Measurements from ENCODE around the gene DIPK1A.
A peak's percentile ranks its signal among the peaks of the same experiment; 100 is the strongest.

DIPK1A gene

DNA sequence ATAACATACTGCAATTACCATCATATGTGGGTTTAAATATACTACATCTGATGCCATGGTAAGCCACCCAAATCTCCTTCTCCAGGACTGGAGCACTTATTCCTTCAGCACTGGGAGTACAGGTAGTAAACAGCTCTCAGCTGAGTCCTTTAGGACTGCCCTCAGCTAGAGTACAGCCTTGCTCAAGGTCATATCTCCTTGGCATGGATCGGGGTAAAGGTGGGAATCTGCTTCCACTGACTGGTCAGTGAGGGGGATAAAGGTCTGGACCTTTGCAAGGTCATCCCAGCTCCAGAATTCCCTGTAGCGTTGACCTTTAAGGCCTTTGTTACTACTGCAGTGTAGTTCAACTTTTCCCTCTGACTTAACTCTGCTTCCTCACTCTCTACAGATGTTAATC lies 90.7 kb downstream of the DIPK1A start:
- no peak for DNase-seq

DNA sequence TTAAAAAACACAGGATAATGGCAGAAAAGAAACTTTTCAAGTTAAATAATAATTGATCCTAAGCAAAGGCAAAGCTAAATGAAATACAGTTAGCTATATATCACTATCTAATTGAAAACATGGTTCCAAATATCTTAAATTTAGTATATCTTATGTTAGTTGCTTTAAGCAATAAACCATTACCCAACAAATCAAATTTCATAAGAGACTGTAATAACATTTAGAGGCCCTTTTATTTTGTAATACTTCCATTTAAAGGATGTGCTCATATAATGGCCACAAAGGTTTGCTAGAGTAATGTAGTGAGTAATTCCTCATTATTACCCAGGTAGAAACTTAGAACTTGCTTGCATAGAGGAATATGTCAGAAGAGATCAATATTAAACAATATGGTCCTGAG lies 97.1 kb downstream of the DIPK1A start:
- DNase-seq: no peak

DNA sequence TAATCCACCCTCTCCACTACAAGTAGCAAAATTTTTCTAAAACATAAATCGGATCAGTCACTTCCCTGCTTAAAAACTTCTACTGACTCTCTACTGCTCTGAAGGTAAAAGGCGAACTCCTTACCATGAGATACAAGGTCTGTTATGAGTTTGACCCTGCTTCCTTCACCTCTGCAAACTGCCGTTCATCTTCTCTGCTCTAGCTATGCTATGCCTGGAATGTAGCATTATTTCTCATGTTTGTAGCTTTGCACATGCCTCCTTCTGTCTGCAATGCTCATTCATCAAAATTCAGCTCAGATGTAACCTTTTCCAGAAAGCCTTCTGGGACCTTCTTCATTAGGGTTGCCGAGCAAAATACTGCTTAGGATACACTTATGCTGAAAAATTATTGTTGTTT lies 98.7 kb downstream of the DIPK1A start:
- DNase-seq: no peak

DNA sequence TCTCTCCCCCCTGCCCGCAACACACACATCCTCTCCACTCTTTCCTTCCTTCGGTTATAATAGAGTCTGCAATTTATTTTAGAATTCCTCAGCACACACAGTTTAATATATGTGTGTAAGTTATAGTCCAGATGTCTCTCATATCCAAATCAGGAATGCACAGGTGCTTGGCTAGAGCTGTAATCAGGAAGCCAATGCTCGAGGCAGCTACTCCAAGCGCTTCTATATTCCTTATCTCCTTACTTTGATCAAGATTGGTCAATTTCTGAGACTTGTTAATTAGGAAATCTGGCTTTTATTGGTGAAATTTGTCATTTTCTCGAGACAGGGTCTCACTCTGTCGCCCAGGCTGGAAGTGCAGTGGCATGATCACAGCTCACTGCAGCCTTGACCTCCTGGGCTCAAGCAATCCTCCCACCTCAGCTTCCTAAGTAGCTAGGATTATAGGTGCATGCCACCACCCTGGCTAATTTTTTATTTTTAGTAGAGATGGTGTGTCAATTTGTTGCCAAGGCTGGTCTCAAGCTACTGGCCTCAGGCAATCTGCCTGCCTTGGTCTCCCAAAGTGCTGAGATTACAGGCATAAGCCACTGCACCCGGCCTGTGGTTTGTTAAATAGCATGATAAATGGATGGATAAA lies 101.7 kb downstream of the DIPK1A start:
- no peak for DNase-seq

DNA sequence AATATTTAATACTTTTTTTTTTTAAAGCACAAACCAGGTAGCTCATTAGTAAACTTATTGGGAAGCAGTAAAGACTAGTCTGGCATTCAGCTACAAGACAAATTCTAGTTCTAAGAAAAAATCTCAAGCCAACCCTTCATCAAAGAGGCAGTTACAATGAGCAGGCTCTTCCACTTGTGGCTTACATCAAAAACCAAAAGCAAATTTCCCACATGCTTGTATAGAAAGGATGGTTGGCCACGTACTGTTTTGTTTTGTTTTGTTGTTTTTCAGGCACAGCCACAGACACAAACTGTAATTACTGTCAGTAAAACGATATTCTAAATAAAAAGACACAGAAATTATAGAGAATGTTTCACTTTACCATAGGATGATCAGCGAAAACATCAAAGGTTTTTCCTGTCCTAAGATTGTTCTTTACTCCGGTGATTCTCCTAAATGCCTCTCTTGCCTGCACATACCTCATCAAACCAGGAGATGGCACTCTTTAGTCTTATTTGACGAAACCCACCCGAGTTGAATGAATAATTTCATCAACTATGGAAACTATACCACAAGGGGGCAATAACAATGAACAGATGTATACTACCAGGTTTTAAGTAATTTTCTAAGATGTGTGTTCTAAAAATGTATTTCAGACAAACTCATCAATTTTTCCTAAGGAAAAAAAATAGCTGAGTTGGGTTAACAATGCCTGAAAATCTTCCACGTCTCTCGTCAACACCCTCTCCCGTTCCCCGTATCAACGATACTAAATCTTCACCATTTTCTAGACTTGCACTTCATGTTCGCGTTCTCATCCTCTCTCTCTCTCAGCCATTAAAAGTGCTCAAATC lies 102.5 kb downstream of the DIPK1A start:
- peak; percentile 90 for DNase-seq

DNA sequence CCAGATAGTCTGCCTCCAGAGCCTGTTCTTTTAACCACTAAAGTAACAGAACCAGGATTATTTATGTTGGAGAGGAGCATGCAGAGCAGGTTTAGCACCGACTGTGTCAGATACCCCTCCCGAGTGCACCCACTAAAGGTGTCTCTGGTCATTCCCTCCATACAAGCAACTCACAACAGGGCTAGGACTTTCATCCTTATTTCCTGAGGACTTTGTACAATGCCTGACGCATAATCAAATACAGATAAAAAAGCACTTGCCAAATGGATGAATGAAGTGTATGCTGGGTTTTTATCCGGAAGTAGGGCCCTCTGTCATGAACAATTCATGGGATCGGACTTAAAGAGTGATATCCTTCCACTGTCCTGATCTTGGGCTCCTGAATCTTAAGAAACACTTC lies 103.4 kb downstream of the DIPK1A start:
- DNase-seq: no peak

DNA sequence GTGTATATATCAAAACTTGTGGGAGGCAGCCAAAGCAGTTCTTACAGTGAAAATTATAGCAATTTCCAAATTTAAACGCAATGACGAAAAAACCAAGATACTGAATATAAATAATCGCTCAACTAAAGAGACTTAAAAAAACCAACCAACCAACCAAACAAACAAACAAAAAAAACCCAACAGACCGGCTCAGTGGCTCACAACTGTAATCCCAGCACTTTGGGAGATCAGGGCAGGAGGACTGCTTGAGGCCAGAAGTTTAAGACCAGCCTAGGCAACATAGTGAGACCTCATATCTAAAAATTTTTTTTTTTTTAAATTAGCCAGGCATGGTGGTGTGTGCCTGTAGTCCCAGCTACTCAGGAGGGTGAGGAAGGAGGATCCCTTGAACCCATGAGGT lies 106.0 kb downstream of the DIPK1A start:
- no peak for DNase-seq

DNA sequence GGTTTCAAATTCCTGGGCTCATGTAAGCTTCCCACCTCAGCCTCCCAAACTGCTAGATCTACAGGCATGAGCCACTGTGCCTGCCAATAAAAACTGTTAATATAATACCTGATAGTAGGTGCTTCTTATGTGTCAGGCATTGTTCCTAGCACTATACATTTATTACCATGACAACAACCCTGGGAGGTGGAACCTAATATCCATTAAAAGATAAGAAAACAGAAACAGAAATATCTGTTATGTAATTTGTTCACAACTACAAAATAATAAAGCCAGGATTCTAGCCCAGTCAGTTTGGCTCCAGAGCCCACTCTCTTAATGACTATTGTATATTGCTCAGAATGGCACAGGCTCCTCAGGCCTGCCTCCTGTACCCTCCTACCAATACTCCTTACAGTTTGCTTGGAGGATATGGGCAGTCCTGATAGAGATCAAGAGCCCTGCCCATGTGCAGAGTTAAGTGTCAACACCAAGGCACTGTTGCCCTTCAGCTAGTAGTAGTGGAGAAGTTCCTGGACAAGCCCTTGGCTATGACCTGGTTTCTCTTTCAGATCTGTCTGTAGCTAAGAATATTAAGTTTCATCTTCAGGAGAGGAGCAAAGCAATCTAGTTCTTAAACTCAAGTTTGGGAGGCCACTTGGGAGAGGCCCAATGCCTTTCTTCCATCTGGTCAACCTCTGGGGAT lies 107.0 kb downstream of the DIPK1A start:
- peak; percentile 38 for DNase-seq

DNA sequence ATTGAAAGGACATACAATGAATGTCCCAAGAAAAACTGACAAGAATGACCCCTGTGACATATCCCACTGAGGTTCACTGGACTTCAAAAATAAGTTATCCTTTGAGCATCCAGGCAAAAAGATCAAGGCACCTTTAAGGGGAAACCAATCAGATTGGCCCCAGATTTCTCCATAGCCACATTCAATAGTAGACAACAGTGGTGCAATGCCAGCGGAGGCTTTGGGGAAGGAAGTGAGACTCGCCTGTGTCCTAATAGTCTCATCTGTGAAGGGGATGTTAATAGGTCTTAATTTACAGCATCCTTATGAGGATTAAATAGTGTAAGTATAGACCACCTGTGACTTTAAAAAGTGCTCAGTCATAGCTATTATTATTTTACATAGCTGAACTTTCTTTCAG lies 108.0 kb downstream of the DIPK1A start:
- DNase-seq: peak; percentile 70

DNA sequence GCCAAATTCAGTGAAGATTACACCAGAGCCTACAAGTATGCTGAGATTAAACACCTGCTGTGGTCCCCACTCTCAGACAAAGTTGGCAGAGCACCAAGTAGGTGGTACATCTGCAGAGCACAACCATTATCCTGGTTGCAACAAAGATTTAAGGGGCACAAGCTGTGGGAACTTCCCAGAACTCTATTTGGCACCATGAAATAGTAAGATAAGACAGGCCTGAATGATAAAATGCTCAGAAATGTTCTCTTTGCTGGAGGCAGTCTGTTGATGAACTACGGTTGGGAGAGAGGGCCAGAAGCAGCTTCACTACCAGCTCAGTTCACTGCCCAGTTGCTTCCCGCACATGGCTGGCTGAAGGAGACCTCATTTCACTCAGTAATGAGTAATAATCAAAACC lies 109.5 kb downstream of the DIPK1A start:
- DNase-seq: no peak

DNA sequence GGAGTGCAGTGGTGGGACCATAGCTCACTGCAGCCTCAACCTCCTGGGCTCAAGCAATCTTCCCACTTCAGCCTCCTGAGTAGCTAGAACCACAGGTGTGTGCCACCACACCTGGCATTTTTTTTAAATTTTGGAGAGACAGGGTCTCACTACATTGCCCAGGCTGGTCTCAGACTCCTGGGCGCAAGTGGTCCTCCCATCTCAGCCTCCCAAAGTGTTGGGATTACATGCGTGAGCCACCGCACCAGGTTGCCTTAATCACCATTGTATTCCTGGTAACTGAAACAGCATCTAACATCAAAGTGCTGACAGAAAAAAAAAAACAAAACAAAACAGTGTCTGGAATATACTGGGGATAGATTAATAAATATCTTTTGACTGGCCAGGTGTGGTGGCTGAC lies 111.2 kb downstream of the DIPK1A start:
- no peak for DNase-seq

DNA sequence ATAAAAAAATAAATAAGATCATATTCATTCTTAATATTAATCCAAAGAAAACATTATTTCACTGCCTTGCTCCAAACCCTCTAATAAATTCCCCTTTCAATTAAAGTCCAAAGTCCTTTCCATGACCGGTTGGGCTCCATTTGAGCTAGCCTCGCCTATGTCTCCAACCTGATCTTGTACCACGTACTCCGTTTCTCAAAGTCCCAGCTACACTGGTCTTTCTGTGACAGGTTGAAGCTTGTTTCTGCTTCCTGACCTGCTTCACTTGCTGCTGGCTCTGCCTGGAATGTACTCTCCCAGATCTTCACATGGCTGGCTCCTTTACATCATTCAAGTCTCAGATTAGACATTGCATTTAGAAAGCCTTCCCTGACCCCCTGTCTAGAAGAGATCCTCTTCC lies 113.1 kb downstream of the DIPK1A start:
- DNase-seq: no peak

DNA sequence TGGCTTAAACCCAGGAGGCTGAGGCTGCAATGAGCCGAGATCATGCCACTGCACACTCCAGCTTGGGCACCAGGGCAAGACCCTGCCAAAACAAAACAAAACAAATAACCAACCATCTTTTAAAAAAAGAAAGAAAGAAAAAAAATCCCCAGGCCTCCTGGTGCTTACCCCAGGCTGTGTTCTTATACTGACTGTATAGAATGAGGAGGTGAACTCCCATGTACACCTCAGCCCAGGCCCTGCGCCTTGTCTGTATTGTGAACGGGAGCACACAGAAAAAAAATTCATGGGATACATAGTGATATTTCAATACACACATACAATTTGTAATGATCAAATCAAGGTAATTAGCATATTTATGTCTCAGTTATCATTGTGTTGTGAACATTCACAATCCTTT lies 115.4 kb downstream of the DIPK1A start:
- DNase-seq: no peak

DNA sequence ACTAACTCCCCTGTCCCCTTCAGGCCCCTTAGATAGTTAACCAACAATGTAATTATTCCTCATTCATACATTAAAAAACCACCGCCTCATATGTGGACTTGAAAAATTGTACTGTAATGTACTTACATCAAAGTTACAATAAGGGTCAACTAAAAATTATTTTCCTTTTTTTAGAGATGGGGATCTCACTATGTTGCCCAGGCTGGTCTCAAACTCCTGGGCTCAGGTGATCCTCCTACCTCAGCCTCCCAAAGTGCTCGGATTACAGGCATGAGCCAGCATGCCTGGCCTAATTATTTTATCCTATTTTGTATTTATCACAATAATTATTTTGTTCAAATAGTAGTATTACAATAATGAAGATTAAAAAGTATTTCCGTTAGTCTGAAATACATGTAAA lies 116.8 kb downstream of the DIPK1A start:
- no peak for DNase-seq

DNA sequence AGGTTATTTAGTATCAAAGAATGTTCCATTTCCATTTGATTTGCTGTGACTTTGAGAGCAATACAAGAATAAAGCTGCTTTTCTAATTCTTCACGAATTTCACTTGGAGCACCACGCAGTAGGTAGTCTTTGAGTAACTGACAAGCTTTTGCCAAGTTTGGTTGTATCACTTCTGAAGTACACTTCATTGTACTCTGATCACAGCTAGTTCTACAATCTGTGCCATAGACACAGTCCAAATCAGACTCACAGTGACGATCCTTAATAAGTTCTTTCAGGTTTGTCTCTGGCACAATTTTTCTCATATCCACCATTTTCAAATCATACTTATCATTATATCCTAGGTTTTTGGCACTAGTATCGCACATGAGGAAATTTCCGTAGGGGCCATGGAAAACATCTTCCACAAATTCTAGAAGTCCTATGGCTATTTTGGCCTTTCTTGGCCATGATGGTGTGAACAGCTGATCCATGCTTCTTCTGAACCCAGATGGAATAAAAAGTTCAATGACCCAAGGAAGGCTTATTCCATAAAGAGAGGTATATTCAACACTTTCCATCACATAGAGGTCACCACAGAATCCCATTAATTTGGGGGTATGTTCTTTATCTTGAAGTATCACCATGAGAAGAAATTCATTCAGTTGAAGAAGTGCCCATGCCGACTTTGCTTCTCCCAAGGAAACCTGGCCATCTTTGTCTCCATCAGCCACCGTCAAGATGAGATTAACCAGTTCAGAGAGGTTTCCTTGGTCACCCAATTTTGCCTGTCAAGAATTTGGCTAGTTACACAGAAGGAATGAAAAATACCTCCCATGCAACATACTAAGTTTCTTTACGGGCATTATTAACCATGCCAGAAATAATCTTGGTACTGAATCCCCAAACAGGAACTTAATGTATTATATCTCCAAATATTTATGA lies 117.6 kb downstream of the DIPK1A start:
- DNase-seq: no peak

DNA sequence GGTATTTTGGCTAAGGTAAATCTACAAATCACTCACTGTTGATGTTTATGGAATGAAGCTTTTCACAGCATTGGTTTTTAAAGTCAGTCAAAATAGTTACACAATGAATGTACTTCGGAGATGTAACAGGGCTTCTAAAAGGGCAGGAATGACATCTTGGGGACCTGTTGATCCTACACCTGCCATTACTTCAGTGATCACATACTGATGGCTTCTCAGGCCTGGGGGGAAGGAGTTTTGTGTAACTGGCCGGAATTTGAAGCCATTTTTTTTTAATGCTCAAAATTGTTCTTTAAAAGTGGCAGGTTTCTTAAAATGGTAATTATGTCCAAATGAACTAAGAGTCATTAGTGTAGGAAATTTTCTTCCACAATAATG lies 118.2 kb downstream of the DIPK1A start:
- no peak for DNase-seq

DNA sequence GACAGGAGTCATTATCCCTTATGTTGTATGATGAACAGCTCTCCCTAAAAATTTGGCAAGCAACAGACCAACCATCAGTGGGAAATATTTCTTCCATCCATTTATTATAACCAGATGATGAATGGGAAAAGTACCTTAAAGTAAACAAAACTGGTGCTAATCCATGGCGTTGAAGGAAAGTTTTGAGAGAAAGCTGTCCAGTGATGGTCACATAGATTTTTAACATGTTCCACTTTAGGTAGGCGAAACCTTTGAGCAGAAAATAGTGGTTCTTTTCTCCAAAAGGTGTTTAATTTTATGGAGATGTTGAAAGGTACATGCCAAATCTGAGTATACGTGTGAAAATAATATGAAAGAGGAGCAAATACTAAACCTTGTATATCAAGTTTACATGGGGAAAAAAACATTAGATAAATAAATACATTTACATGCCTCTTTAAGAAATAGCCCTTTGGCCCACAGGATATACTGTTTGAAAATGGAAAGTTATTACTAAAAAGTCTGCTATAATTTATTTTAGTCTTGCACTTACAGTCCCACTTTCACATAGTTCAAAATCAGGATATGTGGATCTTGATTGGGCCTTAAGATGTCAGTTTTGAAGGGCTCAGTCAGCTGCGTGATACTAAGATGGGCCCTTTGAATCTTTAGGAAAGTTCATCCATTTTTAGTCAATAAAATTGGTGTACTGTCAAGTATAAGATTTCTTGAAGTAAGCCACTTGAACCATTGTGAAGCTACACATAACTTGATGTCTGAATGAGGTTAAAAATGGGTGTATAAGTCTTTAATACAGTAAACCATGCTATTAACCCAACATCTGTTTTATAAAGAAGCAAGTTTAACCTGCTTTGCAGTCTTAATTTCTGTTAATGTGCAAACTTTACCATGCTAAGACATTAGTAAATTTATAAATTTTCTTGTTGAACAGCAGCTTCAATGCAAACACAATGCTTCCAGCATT lies 118.9 kb downstream of the DIPK1A start:
- DNase-seq: no peak

DNA sequence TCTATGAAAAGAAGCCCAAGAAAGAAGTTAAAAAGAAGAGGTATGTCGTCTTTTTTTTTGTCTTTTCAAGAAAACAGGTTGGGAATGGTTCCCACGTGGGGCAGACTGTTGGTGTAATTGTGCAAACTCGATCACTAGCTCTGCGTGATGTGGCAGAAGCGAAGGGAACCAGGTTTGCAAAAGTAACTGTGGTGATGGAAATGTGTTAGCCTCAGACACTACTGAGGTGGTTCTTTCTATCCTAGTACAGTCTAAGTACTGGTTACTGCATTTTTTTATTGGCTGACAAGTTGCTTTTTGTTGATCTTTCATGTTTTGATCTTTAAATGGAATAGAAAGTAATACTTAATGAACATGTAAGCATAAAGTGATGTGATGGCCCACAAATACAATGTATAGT lies 120.7 kb downstream of the DIPK1A start:
- no peak for DNase-seq

DNA sequence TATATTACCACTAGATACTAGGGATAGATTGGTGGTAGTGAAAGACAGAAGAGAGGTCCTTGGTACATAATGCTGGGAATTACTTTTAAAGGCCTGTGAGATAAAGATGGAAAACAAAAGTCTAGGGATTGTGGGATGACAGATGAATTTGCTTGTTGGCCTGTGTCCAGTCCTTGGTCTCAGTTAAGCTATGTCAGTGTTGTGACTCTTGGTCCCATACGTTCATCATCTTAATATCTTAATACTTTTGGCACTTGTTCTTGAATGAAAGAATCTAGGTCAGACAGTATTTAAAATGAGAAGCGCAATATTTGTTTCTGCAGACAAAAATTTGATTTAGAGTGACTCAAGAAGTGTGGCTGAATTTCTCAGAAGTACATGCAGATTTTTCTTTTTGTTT lies 121.8 kb downstream of the DIPK1A start:
- DNase-seq: no peak

DNA sequence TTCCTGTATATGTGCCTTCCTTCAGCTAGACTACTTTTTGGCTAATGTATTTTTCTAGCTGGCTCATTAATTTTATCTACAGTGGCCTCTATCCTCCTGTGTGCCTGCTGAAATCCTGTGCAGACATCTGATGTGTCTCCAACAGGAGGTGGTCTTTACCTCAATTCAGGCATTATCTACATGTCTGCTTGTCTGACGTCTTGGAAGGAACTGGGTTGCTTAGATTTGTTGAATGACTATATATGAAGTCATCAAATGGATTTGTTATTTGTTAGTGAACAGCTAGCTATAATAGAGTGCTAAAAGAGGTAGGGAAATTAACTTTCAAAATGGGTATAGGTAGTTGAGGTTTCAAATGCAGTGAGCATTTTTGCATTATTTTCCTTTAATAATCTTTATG lies 122.7 kb downstream of the DIPK1A start:
- DNase-seq: no peak

DNA sequence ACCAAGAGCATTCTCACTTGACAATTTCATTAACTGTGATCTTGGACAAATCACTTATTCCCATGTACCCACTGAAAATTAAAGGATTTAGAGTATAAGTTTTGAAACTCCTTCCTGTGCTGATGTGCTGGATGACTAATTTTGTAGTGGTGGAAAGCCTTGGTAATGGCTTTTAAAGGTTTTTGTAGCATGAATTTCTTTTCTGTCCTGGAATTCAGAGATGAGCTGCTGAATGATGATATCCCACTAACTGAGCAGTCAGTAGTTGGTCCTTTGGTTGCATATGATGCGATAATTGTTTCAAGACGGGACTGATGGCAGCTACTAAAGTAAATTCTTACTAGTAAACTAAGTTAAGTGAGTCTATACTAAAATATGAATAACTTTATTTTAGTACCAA lies 124.2 kb downstream of the DIPK1A start:
- no peak for DNase-seq

DNA sequence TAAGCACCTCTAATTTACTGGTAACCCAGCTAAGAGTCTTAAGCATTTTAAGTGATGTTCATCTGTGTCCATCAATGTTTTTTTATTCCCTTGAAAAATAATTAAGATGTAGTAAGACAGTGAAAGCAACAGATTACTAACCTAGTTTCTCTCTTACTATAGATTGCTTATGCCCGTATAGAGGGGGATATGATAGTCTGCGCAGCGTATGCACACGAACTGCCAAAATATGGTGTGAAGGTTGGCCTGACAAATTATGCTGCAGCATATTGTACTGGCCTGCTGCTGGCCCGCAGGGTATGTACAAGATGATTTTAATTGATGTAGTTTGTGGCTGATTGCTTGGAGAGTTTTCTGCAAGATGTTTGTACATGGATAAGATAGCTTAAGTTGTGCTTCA lies 126.6 kb downstream of the DIPK1A start:
- DNase-seq: no peak
